ENCODE results near the gene IRX5.
A peak's percentile ranks its signal among the peaks of the same experiment; 100 is the strongest.

Gene IRX5

DNA sequence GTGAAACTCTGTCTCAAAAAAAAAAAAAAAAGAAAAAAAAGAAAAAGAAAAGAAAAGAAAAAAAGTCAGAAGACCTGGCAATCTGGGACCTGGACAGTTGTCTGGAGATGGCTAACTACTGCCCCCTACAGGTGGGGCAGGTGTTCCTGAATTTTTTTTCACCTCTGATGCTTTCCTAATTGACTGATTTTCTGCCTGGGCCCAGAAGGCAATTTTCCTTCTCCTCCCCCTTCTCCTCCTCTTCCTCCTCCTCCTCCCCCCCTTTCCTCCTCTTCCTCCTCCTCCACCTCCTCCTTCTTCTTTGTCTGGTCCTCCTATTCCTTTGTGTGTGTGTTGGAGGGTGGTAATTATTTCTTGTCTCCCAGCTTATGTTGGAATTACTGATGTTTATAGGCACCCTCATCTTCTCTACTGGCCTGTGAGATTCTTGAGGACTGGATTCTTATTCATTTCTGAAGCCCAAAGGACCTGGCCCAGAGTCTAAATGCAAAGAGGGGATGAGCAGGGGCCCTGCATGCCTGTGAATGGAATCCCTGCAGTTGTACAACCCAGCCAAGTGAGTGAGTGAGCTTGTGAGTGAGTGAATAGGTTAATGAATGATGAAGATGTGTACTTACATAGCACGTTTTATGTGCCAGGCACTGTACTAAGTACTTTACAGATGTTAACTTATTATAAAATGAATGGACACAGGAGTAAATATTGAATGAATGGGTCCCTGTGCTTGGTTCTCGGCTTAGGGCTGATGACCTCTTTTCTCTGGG is 26.9 kb downstream of the IRX5 start:
- TF ChIP-seq, protein P1, sequence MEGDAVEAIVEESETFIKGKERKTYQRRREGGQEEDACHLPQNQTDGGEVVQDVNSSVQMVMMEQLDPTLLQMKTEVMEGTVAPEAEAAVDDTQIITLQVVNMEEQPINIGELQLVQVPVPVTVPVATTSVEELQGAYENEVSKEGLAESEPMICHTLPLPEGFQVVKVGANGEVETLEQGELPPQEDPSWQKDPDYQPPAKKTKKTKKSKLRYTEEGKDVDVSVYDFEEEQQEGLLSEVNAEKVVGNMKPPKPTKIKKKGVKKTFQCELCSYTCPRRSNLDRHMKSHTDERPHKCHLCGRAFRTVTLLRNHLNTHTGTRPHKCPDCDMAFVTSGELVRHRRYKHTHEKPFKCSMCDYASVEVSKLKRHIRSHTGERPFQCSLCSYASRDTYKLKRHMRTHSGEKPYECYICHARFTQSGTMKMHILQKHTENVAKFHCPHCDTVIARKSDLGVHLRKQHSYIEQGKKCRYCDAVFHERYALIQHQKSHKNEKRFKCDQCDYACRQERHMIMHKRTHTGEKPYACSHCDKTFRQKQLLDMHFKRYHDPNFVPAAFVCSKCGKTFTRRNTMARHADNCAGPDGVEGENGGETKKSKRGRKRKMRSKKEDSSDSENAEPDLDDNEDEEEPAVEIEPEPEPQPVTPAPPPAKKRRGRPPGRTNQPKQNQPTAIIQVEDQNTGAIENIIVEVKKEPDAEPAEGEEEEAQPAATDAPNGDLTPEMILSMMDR (IDR thresholded peaks at IDR 0.05; ENCODE audit: low read depth, low read length, missing control alignments): peak; percentile 58
- no peak for DNase-seq (ENCODE audit: extremely low read depth, low read depth)
- H3K4me3 ChIP-seq (replicated peaks; ENCODE audit: low read depth, low read length): no peak overlapping the region

DNA sequence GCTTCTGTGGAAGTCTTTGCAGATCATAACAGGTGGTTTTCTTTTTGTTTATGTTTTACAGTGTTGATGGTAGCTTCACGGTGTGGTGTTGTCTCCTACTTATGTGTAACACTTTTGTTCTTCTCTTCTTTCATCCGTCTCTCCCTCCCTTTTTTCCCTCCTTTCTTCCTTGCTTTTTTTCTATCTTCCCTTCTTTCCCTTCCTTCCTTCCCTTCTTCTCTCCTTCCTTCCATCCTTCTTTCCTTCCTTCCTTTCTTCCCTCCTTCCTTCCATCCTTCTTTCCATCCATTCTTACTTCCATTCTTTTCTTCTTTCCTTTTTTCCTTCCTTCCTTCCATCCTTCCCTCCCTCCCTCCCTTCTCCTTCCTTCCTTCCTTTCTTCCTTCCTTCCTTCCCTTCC is 31.4 kb downstream of the IRX5 start:
- H3K4me3 ChIP-seq (replicated peaks; ENCODE audit: low read depth, low read length): no peak overlapping the region
- TF ChIP-seq, protein P1 (IDR thresholded peaks at IDR 0.05; ENCODE audit: low read depth, low read length, missing control alignments): no peak
- DNase-seq (ENCODE audit: extremely low read depth, low read depth): no peak

DNA sequence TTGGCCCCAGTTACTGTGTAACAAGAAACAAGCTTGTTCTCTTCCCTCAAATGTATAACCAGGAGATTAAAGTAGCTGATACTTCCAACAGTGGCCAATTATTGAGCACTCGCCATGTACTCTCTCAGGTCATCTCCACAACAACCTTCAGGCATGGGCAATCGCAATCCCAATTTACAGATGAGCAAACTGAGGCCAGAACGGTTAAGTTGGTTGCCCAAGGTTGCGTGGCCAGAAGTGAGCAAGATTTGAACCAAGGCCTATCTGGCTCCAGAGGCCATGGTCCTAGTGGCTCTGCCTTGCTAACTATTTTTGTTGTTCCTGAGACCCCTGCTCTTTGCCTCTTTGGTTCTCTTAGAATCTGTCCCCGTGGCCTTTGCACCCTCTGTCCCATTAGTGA is 33.6 kb downstream of the IRX5 start:
- TF ChIP-seq, protein P1 (IDR thresholded peaks at IDR 0.05; ENCODE audit: low read depth, low read length, missing control alignments): no peak
- H3K4me3 ChIP-seq (replicated peaks; ENCODE audit: low read depth, low read length): no peak overlapping the region
- DNase-seq (ENCODE audit: extremely low read depth, low read depth): no peak

DNA sequence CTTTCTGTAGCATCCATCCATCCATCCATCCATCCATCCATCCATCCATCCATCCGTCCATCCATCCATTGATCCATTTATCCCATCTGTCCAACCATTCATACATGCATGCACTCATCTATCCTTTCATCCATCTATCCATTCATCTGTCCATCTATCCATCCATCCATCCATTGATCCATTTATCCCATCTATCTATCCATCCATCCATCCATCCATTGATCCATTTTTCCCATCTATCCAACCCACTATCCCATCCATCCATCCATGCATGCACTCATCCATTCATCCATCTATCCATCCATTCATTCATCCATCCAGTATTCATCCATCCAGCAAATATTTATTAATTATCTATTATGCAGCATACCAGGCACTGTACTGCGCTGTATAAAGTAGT is 34.8 kb downstream of the IRX5 start:
- no peak for DNase-seq (ENCODE audit: extremely low read depth, low read depth)
- H3K4me3 ChIP-seq (replicated peaks; ENCODE audit: low read depth, low read length): no peak overlapping the region
- TF ChIP-seq, protein P1 (IDR thresholded peaks at IDR 0.05; ENCODE audit: low read depth, low read length, missing control alignments): no peak

DNA sequence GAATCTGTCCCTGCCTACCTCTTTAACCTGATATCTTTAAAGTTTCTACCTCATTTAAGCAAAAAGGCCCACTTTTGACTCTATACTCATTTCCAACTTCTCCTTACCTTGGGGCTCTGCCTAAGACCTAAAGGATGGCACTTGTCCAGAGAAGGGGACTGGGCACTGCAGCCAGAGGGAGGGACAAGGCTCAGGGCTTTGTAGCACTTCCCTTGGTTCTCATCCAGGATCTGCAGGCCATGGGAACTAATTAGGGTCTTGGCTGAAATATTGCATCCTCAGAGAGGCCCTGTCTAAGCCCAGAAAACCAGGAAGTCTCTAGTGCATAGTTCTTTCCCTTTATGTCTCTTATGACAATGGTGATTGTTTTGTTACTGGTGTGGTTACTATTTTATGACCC is 37.3 kb downstream of the IRX5 start:
- H3K4me3 ChIP-seq (replicated peaks; ENCODE audit: low read depth, low read length): no peak overlapping the region
- no peak for DNase-seq (ENCODE audit: extremely low read depth, low read depth)
- TF ChIP-seq, protein P1 (IDR thresholded peaks at IDR 0.05; ENCODE audit: low read depth, low read length, missing control alignments): no peak

DNA sequence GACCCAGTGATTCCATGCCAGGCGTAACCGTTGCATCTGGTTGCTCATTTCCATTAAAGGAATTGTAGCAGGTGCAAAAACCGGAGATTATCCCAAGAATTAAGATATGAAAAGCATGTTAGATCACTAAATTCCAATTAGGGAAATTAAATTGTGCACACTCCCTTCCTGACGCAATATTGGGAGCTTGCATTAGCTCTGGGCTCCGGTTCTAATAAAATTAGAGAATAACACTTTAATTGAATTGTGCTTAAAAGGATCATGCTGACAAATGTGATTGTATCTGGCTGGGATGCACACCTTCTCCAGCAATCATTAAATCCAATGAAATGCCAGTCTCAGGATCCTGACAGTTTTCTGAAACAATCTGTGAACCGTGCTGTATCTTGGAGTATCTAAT is 38.1 kb downstream of the IRX5 start:
- H3K4me3 ChIP-seq (replicated peaks; ENCODE audit: low read depth, low read length): no peak overlapping the region
- TF ChIP-seq, protein P1 (IDR thresholded peaks at IDR 0.05; ENCODE audit: low read depth, low read length, missing control alignments): no peak
- no peak for DNase-seq (ENCODE audit: extremely low read depth, low read depth)

DNA sequence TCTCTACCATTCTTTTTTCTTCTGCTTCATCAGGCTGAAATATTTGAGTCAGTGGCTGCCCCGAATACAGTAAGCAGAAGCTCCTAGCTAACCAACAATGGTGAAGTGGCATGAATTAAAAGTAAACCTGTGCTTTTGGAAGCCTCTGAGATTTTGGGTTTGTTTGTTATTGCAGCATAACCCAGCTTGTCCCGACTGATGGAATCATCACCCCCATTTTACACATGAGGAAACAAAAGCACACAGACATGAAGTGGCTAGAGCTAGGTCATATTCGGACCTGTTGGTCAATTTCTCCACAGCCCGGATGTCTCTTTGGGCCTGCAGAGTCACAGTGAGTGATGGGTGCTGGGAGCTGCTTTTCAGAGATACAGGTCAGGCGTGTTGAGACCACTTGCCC is 39.4 kb downstream of the IRX5 start:
- no peak for DNase-seq (ENCODE audit: extremely low read depth, low read depth)
- no peak overlapping the region for H3K4me3 ChIP-seq (replicated peaks; ENCODE audit: low read depth, low read length)
- TF ChIP-seq, protein P1 (IDR thresholded peaks at IDR 0.05; ENCODE audit: low read depth, low read length, missing control alignments): no peak
